Measurements from ENCODE around the gene FOXO3B. TPM values are rescaled to one million over a fixed set of nuclear protein-coding genes. Genes with fewer than 3 reads are reported as not detected.
A peak's percentile ranks its signal among the peaks of the same experiment; 100 is the strongest.
"Not testable (repeated sequence)": the region's sequence is repeated elsewhere in the genome, so short reads cannot be mapped to it uniquely, and the experiment has no call there.

Gene FOXO3B
- 5.7 and 5.9 TPM in 2 replicates for total RNA-seq

DNA sequence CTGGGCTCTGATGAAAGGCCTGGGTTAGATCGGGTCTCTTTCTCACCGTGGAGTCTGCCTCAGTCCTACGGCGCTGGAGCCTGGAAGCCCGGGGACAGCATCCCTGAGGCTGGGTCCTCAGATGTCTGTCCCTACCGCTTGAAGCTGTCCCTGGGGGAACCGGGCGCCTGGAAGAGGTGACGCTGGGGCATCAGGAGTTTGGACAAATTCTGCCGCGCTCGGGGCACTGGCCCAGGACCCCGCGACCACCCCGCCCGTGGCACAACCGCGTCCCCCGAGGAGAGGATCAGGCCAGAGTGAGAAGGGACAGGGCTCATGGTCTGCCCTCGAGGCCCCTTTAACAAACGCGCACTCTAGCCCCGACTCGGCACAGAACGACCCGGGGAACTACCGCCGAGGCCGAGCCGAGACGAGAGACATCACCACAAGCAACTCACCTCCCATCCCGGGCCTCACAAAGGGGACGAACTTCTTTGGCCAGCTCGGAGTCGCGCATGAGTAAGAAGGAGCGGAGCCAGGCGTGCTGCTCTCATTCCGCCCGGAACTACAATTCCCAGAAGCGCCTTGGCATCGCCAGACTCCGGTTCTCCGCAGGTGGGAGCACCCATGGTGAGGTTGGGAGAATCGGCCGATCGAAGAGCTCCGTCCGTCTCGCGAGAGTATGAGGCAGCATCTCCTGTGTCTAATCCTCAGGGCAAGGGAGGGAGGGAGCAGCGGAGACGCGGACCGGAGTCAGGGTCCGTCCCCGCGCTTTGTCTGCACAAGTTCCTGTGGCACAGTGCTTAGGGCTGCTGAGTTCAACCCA, at the start of gene FOXO3B:
TSS of gene FOXO3B (minus strand) at position 548 of the 805 bp plus-strand sequence. CDS start 663 bp downstream, outside the sequence.
- H3K4me1 Mint-ChIP-seq (ENCODE audit: low read depth); intact Hi-C loops (cut with micrococcal nuclease); H3K9me3 Mint-ChIP-seq; H3K27me3 Mint-ChIP-seq (ENCODE audit: insufficient read depth); H3K36me3 Mint-ChIP-seq (ENCODE audit: low read depth): not testable (repeated sequence)
- Mint-ChIP-seq H3K4me3 (peak within 1 kb of the TSS; percentile 91), H3K27ac (peak within 1 kb of the TSS; percentile 88)
- DNase-seq (ENCODE audit: low spot score), result peak; percentile 76

DNA sequence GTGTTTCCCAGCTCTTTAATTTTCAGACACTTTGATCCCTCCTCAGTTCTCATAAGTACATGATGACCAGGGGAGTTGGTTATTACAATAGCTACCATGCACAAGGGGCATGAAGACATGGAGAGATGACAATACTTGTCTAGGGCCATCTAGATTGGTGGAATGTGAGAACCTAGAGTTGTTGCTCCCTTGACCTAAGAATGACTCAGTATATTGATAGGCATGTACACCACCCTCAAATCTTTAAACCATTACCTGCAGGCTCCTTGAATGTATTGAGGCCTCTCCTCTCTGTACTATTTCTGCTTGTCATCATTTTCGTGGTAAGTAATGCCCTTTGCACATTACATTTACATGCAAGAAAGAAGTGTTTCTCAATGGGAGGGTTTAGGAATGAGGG, 41.4 kb upstream of the FOXO3B start:
- H3K9me3 Mint-ChIP-seq; H3K27me3 Mint-ChIP-seq (ENCODE audit: insufficient read depth); H3K27ac Mint-ChIP-seq; H3K4me1 Mint-ChIP-seq (ENCODE audit: low read depth); H3K36me3 Mint-ChIP-seq (ENCODE audit: low read depth); DNase-seq (ENCODE audit: low spot score); intact Hi-C loops (cut with micrococcal nuclease); H3K4me3 Mint-ChIP-seq: not testable (repeated sequence)

DNA sequence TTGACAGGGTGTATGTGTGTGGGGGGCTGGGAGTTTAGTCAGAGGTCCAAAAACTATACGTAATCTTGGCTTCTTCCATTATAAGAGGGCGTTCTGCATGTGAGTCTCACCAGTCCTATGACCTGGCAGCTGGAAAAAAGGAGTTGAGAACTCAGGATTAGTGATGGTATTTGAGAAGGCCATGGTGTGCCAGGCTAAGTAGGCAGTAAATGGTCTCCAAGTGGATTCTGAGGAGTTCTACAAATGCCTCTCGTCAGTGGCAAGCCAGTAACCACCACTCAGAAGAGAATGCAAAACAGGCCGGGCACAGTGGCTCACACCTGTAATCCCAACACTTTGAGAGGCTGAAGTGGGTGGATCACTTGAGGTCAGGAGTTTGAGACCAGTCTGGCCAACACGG, 40.5 kb upstream of the FOXO3B start:
- not testable (repeated sequence) for H3K9me3 Mint-ChIP-seq

DNA sequence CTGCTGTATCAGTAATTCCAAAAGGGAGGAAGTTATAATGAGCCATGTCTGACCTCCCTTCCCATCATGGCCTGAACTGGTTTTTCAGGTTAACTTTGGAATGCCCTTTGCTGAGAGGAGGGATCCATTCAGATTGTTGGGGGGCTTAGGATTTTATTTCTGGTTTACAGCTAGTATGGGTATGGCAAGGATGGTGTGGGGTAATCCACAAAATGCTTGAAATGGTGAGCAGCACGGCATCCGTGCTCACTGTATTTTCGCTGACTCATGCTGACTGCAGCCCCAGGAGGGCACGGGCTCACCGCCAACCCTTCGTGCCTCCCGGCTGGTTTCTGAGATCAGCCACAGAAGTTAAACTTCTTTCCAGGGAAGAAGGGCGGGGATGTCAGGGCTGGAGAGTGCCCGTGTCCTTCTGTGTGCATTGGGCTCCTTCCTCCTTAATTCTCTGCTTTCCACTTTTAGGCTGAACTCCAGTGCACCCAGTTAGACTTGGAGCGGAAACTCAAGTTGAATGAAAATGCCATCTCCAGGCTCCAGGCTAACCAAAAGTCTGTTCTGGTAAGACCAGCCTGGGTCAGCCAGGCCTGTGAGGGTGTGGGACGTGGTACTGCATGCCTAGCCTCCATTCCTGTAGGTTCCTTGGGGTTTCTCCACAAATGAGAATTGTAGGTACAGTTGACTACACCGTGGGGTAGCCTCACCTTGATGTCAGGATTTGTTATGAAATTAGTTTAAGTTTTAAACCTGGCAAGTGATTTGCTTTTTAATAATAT, 39.8 kb upstream of the FOXO3B start:
- H3K27ac Mint-ChIP-seq; H3K9me3 Mint-ChIP-seq; H3K4me3 Mint-ChIP-seq; H3K27me3 Mint-ChIP-seq (ENCODE audit: insufficient read depth); H3K4me1 Mint-ChIP-seq (ENCODE audit: low read depth); DNase-seq (ENCODE audit: low spot score); H3K36me3 Mint-ChIP-seq (ENCODE audit: low read depth); intact Hi-C loops (cut with micrococcal nuclease): not testable (repeated sequence)

More for the DNA sequence above, 40.5 kb upstream of the FOXO3B start:
- intact Hi-C loops (cut with micrococcal nuclease); H3K4me3 Mint-ChIP-seq; H3K36me3 Mint-ChIP-seq (ENCODE audit: low read depth); H3K4me1 Mint-ChIP-seq (ENCODE audit: low read depth); H3K27ac Mint-ChIP-seq; H3K27me3 Mint-ChIP-seq (ENCODE audit: insufficient read depth); DNase-seq (ENCODE audit: low spot score): not testable (repeated sequence)

DNA sequence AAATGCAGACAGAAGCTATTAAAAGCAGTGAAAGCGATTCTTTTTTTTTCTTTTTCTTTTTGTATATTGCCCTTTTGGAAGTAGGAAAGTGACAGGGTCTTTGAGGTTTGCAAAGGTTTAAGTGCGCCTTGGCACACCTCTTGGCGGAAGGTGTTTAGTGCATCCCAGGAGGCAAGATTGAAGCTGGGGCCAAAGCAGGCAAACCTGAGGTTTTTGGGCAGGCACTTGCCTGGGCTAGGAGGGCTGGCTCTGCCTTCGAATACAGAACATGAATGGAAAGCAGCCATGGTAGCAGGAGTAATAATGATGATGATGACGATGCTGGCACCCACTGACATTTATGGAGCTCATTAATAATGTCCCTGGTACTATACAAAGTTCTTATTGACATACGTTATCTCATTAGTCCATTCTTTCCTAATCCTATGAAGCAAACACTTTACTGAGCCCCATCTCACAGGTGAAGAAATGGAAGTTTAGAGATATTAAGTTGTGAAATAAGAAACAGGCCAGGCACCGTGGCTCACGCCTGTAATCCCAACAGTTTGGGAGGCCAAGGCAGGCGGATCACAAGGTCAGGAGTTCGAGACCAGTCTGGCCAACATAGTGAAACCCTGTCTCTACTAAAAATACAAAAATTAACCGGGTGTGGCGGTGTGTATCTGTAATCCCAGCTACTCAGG, 37.5 kb upstream of the FOXO3B start:
- H3K9me3 Mint-ChIP-seq; DNase-seq (ENCODE audit: low spot score); H3K4me3 Mint-ChIP-seq; H3K4me1 Mint-ChIP-seq (ENCODE audit: low read depth); H3K27me3 Mint-ChIP-seq (ENCODE audit: insufficient read depth); H3K36me3 Mint-ChIP-seq (ENCODE audit: low read depth); intact Hi-C loops (cut with micrococcal nuclease); H3K27ac Mint-ChIP-seq: not testable (repeated sequence)

DNA sequence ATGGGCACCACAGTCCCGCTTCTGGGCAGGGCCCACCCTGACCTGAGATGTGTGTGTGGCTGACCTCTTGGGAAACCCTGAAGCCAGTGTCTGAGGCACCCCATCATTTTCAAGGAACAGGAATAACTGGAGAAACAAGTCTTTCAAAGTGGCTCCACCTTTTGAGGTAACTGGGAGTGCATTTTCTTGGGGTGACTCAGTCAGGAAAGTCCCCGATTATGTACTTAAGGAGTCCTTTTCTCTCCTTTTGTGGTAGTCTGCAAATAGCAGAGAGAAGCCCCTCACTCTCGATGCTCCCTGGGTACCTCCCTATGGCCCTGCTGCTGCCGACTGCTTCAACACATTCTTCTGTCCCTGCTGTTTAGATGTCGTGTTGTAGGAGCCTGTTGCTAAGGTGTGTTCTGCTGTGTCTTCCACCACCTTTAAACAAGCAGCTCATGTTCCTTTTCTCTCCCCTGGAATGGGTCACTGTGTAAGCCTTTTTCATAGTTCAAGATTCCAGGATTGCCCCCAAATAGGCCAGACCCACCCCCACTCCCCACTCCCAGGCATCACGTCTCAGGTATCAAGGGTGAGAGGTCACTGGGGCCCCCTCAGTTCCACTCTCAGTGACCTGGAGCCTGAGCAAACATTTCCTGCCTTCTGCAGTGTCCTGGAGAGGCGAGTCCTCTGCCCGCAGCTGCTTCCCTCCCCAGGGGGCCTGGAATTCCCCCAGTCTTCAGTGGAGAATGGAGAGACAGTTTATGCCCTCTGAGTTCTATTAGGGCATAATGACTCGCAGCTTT, 36.7 kb upstream of the FOXO3B start:
- H3K9me3 Mint-ChIP-seq; DNase-seq (ENCODE audit: low spot score); H3K4me1 Mint-ChIP-seq (ENCODE audit: low read depth); intact Hi-C loops (cut with micrococcal nuclease); H3K4me3 Mint-ChIP-seq; H3K27me3 Mint-ChIP-seq (ENCODE audit: insufficient read depth); H3K36me3 Mint-ChIP-seq (ENCODE audit: low read depth): not testable (repeated sequence)
- H3K27ac Mint-ChIP-seq, result peak overlapping the region; percentile 16

DNA sequence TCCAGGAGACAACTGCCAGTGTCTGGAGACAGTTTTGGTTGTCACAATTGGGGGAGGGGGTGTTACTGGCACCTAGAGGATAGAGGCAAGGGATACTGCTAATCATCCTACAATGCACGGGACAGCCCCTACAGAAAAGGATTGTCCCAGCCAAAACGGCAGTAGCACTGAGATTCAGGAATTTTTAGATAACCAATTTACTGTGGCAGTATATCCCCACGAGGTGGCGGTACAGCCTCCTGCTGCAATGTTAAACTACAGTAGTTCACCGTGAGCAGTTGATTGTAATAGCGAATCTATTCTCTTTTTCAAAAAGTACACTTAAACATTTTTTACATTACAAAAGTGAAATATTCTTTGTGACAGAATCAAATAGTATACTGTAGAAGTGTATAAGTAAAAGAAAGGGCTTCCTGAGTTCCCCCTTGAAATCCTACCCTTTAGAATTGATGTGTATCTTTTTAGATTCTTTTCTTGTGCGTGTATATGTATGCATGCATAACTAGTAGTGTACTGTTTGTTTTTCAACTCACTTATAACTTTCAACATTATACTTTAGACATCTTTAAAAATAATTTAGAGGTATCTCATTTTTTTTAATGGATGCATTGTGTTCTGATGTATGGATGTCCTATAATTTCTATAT, 30.4 kb upstream of the FOXO3B start:
- H3K27me3 Mint-ChIP-seq (ENCODE audit: insufficient read depth); intact Hi-C loops (cut with micrococcal nuclease); H3K9me3 Mint-ChIP-seq; H3K36me3 Mint-ChIP-seq (ENCODE audit: low read depth); H3K27ac Mint-ChIP-seq; H3K4me3 Mint-ChIP-seq; H3K4me1 Mint-ChIP-seq (ENCODE audit: low read depth): not testable (repeated sequence)
- peak; percentile 39 for DNase-seq (ENCODE audit: low spot score)

DNA sequence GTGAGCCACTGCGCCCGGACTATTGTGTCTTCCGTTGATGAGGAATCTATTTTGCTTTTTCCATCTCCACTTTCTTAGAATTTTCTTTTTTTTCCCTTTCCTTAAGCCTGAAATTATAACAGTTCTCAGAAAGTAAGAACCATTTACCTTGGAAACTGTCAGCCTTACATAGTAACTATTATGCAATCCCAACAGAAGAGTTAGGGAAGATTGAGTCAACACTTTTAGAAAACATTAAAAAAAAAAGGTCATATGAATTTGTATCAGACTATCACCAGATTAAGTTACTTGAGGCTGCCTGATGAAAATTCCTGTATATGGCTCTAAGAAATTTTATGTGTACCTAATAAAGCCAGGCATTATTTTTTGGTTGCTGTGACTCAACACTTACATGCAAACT, 26.1 kb upstream of the FOXO3B start:
- H3K4me3 Mint-ChIP-seq; DNase-seq (ENCODE audit: low spot score); H3K4me1 Mint-ChIP-seq (ENCODE audit: low read depth); H3K36me3 Mint-ChIP-seq (ENCODE audit: low read depth); H3K27ac Mint-ChIP-seq; intact Hi-C loops (cut with micrococcal nuclease); H3K27me3 Mint-ChIP-seq (ENCODE audit: insufficient read depth); H3K9me3 Mint-ChIP-seq: not testable (repeated sequence)

DNA sequence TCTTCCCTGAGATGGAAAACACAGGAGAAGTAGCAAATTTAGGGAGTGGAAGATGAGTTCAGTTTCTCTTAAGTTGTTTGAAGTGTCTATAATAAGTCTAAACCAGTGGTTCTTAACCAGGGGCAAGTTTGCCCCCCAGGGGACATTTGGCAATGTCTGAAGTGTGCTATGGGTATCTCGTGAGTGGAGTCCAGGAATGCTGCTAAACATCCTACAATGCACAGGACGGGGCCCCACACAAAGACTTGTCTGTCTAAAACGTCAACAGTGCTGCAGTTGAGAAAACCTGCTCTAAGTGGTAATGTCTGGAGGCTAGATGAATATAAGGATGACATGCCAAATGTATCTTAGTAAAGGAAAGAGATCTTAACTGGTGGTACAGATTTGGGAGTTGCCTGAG, 23.8 kb upstream of the FOXO3B start:
- intact Hi-C loops (cut with micrococcal nuclease); H3K4me3 Mint-ChIP-seq; DNase-seq (ENCODE audit: low spot score); H3K4me1 Mint-ChIP-seq (ENCODE audit: low read depth); H3K9me3 Mint-ChIP-seq; H3K27ac Mint-ChIP-seq; H3K27me3 Mint-ChIP-seq (ENCODE audit: insufficient read depth); H3K36me3 Mint-ChIP-seq (ENCODE audit: low read depth): not testable (repeated sequence)

DNA sequence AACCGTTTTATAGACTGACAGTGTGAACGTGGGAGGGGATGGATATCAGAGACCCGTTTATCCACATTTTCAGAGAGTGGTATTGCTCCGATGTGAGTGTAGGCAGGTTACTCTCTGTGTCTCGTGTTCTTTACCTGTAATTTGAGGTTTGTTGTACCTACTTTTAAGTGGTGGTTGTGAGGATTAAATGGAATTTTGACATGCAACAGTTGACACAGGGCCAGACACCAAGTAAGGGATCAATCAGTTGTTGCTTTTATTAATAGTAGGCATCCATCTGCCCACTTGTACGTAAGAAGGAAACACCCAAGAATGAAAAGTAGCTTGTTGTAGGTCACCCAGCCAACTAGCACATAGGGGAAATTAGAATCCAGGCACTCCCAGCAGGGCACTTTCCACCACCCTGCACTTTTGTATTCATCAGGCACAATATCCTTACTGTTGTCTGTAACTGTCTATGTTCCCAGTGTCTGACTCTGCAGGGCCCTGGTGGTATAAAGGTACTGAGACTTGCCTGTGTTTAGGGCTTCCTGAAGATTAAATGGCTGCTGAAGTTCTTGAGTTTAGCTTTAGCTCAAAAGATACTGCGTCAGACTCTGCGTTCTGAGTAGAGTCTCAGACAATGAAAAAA, 16.5 kb upstream of the FOXO3B start:
- DNase-seq (ENCODE audit: low spot score); H3K36me3 Mint-ChIP-seq (ENCODE audit: low read depth); H3K27me3 Mint-ChIP-seq (ENCODE audit: insufficient read depth); intact Hi-C loops (cut with micrococcal nuclease); H3K9me3 Mint-ChIP-seq: not testable (repeated sequence)
- H3K27ac Mint-ChIP-seq, result peak overlapping the region; percentile 16
- peaks cover 10% of the 10 kb centered on the region for H3K4me1 Mint-ChIP-seq (ENCODE audit: low read depth)
- peak overlapping the region; percentile 85 for H3K4me3 Mint-ChIP-seq

DNA sequence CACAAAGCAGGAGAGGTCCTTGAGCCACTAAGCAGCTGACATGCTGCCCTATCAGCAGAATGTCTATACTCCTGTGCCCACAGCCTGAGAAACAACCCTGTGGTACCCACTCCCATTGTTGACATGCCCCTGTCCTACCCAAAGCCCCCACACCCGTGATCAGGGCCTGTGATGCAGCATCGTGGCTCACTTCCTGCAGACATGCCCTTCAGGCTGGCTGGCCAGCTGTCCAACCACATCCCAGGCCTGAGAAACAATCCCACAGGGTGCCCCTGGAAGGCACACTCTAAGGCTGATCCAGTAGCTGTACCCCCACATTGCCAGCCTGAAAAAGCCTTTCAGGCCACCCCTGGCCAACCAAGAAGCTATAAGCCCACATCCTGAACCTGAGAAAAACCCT, 13.0 kb upstream of the FOXO3B start:
- peaks cover 10% of the 10 kb centered on the region for H3K4me1 Mint-ChIP-seq (ENCODE audit: low read depth)
- H3K4me3 Mint-ChIP-seq; H3K27ac Mint-ChIP-seq; DNase-seq (ENCODE audit: low spot score); H3K36me3 Mint-ChIP-seq (ENCODE audit: low read depth); H3K9me3 Mint-ChIP-seq; H3K27me3 Mint-ChIP-seq (ENCODE audit: insufficient read depth); intact Hi-C loops (cut with micrococcal nuclease): not testable (repeated sequence)

DNA sequence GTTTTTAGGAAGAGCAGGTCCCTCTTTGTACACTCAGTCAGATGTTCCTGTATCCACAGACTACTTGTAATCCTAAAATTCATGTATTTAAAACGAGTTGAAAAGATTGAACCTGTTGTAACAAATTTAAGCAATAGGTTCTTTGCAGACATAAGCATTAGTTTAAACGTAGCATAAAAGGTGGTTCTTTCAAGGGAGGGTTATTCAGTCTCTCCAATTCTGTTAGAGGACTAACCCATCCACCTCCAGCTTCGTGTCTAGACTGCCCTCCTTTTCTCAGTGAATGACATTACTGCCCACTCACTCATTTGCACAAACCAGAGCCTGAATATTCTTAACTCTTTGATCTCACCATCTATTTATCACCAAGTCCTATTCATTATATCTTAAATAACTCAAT, 554 bp upstream of the FOXO3B start:
- H3K27me3 Mint-ChIP-seq (ENCODE audit: insufficient read depth); H3K27ac Mint-ChIP-seq; H3K36me3 Mint-ChIP-seq (ENCODE audit: low read depth); H3K9me3 Mint-ChIP-seq; intact Hi-C loops (cut with micrococcal nuclease); H3K4me1 Mint-ChIP-seq (ENCODE audit: low read depth); DNase-seq (ENCODE audit: low spot score): not testable (repeated sequence)
- H3K4me3 Mint-ChIP-seq, result peak overlapping the region; percentile 91
